H1 (cell line): ENCODE results near the gene CCN6. TPM values are rescaled to one million over a fixed set of nuclear protein-coding genes. Genes with fewer than 3 reads are reported as not detected.

Source experiments
- CTBP2 ChIP-seq: IDR thresholded peaks from 2 replicates; pipeline ENCODE4 v1.7.0; 2011; ENCODE audit warnings: borderline replicate concordance, mild to moderate bottlenecking, moderate library complexity, mixed read lengths, low read length; ENCODE audit not compliant: insufficient read depth, insufficient read length
- GABPA ChIP-seq: IDR thresholded peaks from 2 replicates; pipeline ENCODE4 v1.6.1; 2011; ENCODE audit warnings: mild to moderate bottlenecking, low read length, moderate library complexity, borderline replicate concordance; ENCODE audit not compliant: insufficient read depth
- HDAC2 ChIP-seq, 2 experiments: fragments of 300-600 bp in 1 of 2; sonication (generic) in 1 of 2; IDR thresholded peaks; 2 replicates each; pipeline ENCODE4 v1.6.1; 2011 to 2012; ENCODE audit warnings: low read depth in 2 of 2, low read length in 2 of 2, mild to moderate bottlenecking in 2 of 2, moderate library complexity in 2 of 2, borderline replicate concordance in 1 of 2, inconsistent platforms in 1 of 2
- MAFK ChIP-seq: IDR thresholded peaks from 2 replicates; pipeline ENCODE4 v1.6.1; 2012; ENCODE audit warnings: low read depth, mild to moderate bottlenecking, improper control_type of control experiment, low read length
- PHF8 ChIP-seq: fragments of 200-600 bp; sonication (generic); conservative IDR thresholded peaks from 2 replicates; pipeline ENCODE4 v1.7.1; 2012; ENCODE audit warnings: low read depth, mild to moderate bottlenecking, inconsistent platforms, low read length, moderate library complexity
- SUZ12 ChIP-seq: fragments of 200-600 bp; sonication (generic); IDR thresholded peaks from 2 replicates; pipeline ENCODE4 v1.6.1; 2012; ENCODE audit warnings: mild to moderate bottlenecking, inconsistent platforms, low read length, moderate library complexity, mixed read lengths
- ZNF274 ChIP-seq: IDR thresholded peaks from 2 replicates; pipeline ENCODE4 v1.7.0; 2012; ENCODE audit warnings: low read length, borderline replicate concordance; ENCODE audit errors: extremely low read depth
- polyA plus RNA-seq, 7 experiments: library from polyadenylated mRNA; depleted of rRNA in 3 of 7; stranded (reverse) in 5 of 7; unstranded in 2 of 7; fragments of >200 nt in 5 of 7; fragments of 200-250 nt in 2 of 7; gene quantifications; 1 replicate in 5 of 7; 2 replicates in 1 of 7; 4 replicates in 1 of 7; pipeline versions ENCODE4 v1.2.1 to v1.2.3, GENCODE V29; 2011 to 2013; ENCODE audit warnings: missing spikeins in 2 of 7, mixed read lengths in 2 of 7
- total RNA-seq: library from RNA; stranded (reverse); fragmentation: NEBNext Ultra II Directional; extraction: Animal tissue kit (Norgen Biotek cat#: 25700); gene quantifications from 2 replicates; pipeline ENCODE4 v1.2.1, GENCODE V29; 2021
- TF ChIP-seq, protein P1 (sequence below): IDR thresholded peaks from 2 replicates; pipeline ENCODE4 v1.6.1; 2012; ENCODE audit warnings: inconsistent platforms

Gene CCN6
- total and polyA plus RNA-seq, 2 of the 8 experiments (the other 6 are each of a cell fraction or from before 2014, with no cell fraction given), result not detected

DNA sequence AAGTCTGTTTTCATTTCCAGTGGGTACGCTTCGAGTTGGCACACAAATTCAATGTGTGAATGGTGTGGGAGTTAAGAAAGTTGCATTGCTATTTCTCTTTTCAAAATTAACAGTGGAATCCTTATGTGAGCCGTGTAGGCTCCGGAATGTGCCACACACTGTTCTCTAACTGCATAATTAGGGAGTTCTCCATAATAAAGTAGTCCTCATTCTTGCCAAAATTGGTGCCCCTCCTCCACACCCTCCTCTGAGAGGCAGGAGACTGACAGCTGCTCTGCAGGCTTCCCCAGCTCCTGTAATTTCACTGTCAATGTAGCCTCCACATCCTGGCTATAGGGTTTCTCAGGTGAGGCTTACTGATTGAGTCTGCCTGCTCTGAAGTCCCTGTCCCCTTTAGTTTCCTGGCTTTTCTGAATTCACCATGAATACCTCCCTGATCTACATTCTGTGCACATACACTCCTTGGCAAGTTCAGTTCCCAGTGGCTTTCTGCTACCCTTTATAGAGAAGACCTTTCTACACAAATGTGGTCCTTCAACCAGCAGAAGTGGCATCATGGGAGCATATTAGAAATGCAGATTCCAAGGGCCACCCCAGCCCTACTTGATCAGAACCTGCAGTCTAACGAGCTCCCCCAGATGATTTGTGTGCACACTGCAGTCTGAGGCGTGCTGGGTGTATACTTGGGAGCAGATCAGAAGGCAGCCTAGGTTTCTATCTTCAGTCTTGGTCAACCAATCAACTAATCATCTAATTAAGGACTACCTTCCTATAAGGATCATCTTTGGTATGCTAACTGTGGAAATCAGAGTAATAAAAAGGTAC is 19.9 kb upstream of the CCN6 start (continued):
- TF ChIP-seq HDAC2 (IDR thresholded peaks at IDR 0.05; ENCODE audit: borderline replicate concordance in 1 of 2, low read depth in 2 of 2, low read length in 2 of 2), result no peak
- TF ChIP-seq PHF8, result no peak
- TF ChIP-seq ZNF274, result no peak
- no peak for TF ChIP-seq GABPA
- TF ChIP-seq, protein P1, sequence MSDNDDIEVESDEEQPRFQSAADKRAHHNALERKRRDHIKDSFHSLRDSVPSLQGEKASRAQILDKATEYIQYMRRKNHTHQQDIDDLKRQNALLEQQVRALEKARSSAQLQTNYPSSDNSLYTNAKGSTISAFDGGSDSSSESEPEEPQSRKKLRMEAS, result no peak
- no peak for TF ChIP-seq CTBP2
- TF ChIP-seq MAFK, result no peak
- no peak for TF ChIP-seq SUZ12
